ENCODE results near the gene ZSCAN31. TPM values are rescaled to one million over a fixed set of nuclear protein-coding genes. Genes with fewer than 3 reads are reported as not detected.
A peak's percentile ranks its signal among the peaks of the same experiment; 100 is the strongest.

ZSCAN31 gene
- total and polyA plus RNA-seq, 9 of the 15 experiments (the other 6 are each of a cell fraction or from before 2014, with no cell fraction given) = 3.9 to 12.1 (median 7.0) TPM

- POLR2A ChIA-PET = interaction anchor here (0.6 kb wide), 1 partner anchor 39 kb away, joined by 3 read pairs; no protein-coding TSS in a partner anchor
- FAIRE-seq = no peak
- no peak overlapping the region for H2AFZ ChIP-seq (ENCODE audit: low read depth, low read length)
- CTCF ChIA-PET (ENCODE audit: low intra/inter-chr PET ratio) = interaction anchor here (0.7 kb wide), 1 partner anchor 726 kb away, joined by 5 read pairs; no protein-coding TSS in a partner anchor
- intact Hi-C loops (cut with micrococcal nuclease) (no loop called here), in situ Hi-C loops (cut with MboI) (no loop called here)
- peaks cover 24% of the 10 kb centered on the region; the same call in 2 of the 3 replicates for H3K36me3 ChIP-seq (ENCODE audit: control insufficient read depth, insufficient read depth, low read length)
- no peak overlapping the region for H3K27ac ChIP-seq (ENCODE audit: extremely low read depth, low read depth, low read length)
- ATAC-seq = no peak
- no peak overlapping the region for H3K4me3 ChIP-seq
- H3K4me1 ChIP-seq (replicated peaks in 1 of 2; ENCODE audit: control insufficient read depth in 2 of 2, insufficient read depth in 2 of 2, low read length in 2 of 2) = no peaks in the 10 kb centered on the region
- no peak overlapping the region for H3K9ac ChIP-seq (ENCODE audit: insufficient read depth in 1 of 2, low read depth in 2 of 2, low read length in 2 of 2)
- no peaks in the 10 kb centered on the region for H4K20me1 ChIP-seq (replicated peaks; ENCODE audit: control insufficient read depth, insufficient read depth, low read length)
- no peaks in the 10 kb centered on the region for H3K79me2 ChIP-seq (ENCODE audit: control insufficient read depth, insufficient read depth, low read length)
- no peaks in the 10 kb centered on the region for H3K27me3 ChIP-seq (ENCODE audit: control insufficient read depth in 2 of 2, insufficient read depth in 2 of 2, low read length in 2 of 2)
- H3K9me3 ChIP-seq (replicated peaks; ENCODE audit: control insufficient read depth, insufficient read depth, low read depth, low read length) = no peaks in the 10 kb centered on the region; the same call in 1 of the 2 replicates
- BruUV-seq (replicated peaks) = no TSS peak
- no peak for DNase-seq (ENCODE audit: extremely low read depth in 1 of 4, low spot score in 3 of 4)
- TF ChIP-seq ZNF324 (CRISPR knock-in tag; IDR thresholded peaks at IDR 0.05) (peak; percentile 93), NR4A1 (CRISPR knock-in tag; IDR thresholded peaks at IDR 0.05) (no peak), NR4A1 (tag; IDR thresholded peaks at IDR 0.05) (no peak), C11orf30 (IDR thresholded peaks at IDR 0.05; ENCODE audit: low read depth) (no peak), ZNF347 (CRISPR knock-in tag; IDR thresholded peaks at IDR 0.05; ENCODE audit: low read depth) (no peak), MCM5 (IDR thresholded peaks at IDR 0.05; ENCODE audit: low read depth) (no peak), MEIS2 (IDR thresholded peaks at IDR 0.05; ENCODE audit: partially characterized antibody) (peak; percentile 1), ZNF436 (CRISPR knock-in tag; IDR thresholded peaks at IDR 0.05) (no peak), NFE2 (IDR thresholded peaks at IDR 0.05; ENCODE audit: low read depth) (no peak)
- H3K4me2 ChIP-seq (ENCODE audit: insufficient read depth, low read length) = no peak overlapping the region
- H3K9me1 ChIP-seq (ENCODE audit: control insufficient read depth, insufficient read depth, low read length) = no peaks in the 10 kb centered on the region
These were observed 44.4 kb downstream of the ZSCAN31 start for GRCh38 chr6:28291573-28291972.

Measured in K562 (cell line).